ENCODE results near the gene MYO16.

MYO16 gene

GRCh38 chr13:108789476-108789875 lies 160.1 kb downstream of the MYO16 start:
- TF ChIP-seq EZH2phosphoT487 (IDR thresholded peaks at IDR 0.05; ENCODE audit: borderline replicate concordance, low read length): no peak
- TF ChIP-seq CTCF (IDR thresholded peaks at IDR 0.05; ENCODE audit: low read depth, low read length, poor library complexity, severe bottlenecking): no peak
- no peaks in the 10 kb centered on the region for H3K79me2 ChIP-seq (ENCODE audit: control insufficient read depth, low read length)
- H3K27ac ChIP-seq (ENCODE audit: low read depth, low read length): no peak overlapping the region
- no peak overlapping the region for H3K4me3 ChIP-seq (ENCODE audit: low read length)
- H3K9me3 ChIP-seq (ENCODE audit: control insufficient read depth, insufficient read depth, low read length): no peaks in the 10 kb centered on the region
- no peaks in the 10 kb centered on the region for H3K9me2 ChIP-seq (replicated peaks; ENCODE audit: control insufficient read depth, low read length)
- no peaks in the 10 kb centered on the region for H4K20me1 ChIP-seq (ENCODE audit: control insufficient read depth, insufficient read depth, low read depth, low read length)
- H3K27me3 ChIP-seq (ENCODE audit: control insufficient read depth, low read length): no peaks in the 10 kb centered on the region
- H3K4me2 ChIP-seq (ENCODE audit: low read length): no peak overlapping the region
- no peaks in the 10 kb centered on the region for H3K36me3 ChIP-seq (ENCODE audit: control insufficient read depth, low read length)
- no peaks in the 10 kb centered on the region for H3F3A ChIP-seq (ENCODE audit: control insufficient read depth, insufficient read depth)
- H3K4me1 ChIP-seq (ENCODE audit: control insufficient read depth, low read length): no peaks in the 10 kb centered on the region

GRCh38 chr13:108795841-108796240 lies 166.4 kb downstream of the MYO16 start:
- Histone ChIP-seq H3K27ac (ENCODE audit: low read depth, low read length) (no peak overlapping the region), H3K79me2 (ENCODE audit: control insufficient read depth, low read length) (no peaks in the 10 kb centered on the region), H3K27me3 (ENCODE audit: control insufficient read depth, low read length) (no peaks in the 10 kb centered on the region), H3K36me3 (ENCODE audit: control insufficient read depth, low read length) (no peaks in the 10 kb centered on the region), H3K9me3 (ENCODE audit: control insufficient read depth, insufficient read depth, low read length) (no peaks in the 10 kb centered on the region), H3K4me1 (ENCODE audit: control insufficient read depth, low read length) (no peaks in the 10 kb centered on the region), H3F3A (ENCODE audit: control insufficient read depth, insufficient read depth) (no peaks in the 10 kb centered on the region), H4K20me1 (ENCODE audit: control insufficient read depth, insufficient read depth, low read depth, low read length) (no peaks in the 10 kb centered on the region), H3K9me2 (replicated peaks; ENCODE audit: control insufficient read depth, low read length) (no peaks in the 10 kb centered on the region), H3K4me2 (ENCODE audit: low read length) (no peak overlapping the region), H3K4me3 (ENCODE audit: low read length) (no peak overlapping the region)
- TF ChIP-seq EZH2phosphoT487 (IDR thresholded peaks at IDR 0.05; ENCODE audit: borderline replicate concordance, low read length) (no peak), CTCF (IDR thresholded peaks at IDR 0.05; ENCODE audit: low read depth, low read length, poor library complexity, severe bottlenecking) (no peak)

GRCh38 chr13:108797354-108797753 lies 167.9 kb downstream of the MYO16 start:
- H3K4me2 ChIP-seq (ENCODE audit: low read length): no peak overlapping the region
- H3K9me2 ChIP-seq (replicated peaks; ENCODE audit: control insufficient read depth, low read length): no peaks in the 10 kb centered on the region
- no peaks in the 10 kb centered on the region for H3K9me3 ChIP-seq (ENCODE audit: control insufficient read depth, insufficient read depth, low read length)
- no peak for TF ChIP-seq EZH2phosphoT487 (IDR thresholded peaks at IDR 0.05; ENCODE audit: borderline replicate concordance, low read length)
- TF ChIP-seq CTCF (IDR thresholded peaks at IDR 0.05; ENCODE audit: low read depth, low read length, poor library complexity, severe bottlenecking): no peak
- no peaks in the 10 kb centered on the region for H3K79me2 ChIP-seq (ENCODE audit: control insufficient read depth, low read length)
- H3K27ac ChIP-seq (ENCODE audit: low read depth, low read length): no peak overlapping the region
- H3K4me1 ChIP-seq (ENCODE audit: control insufficient read depth, low read length): no peaks in the 10 kb centered on the region
- H3K4me3 ChIP-seq (ENCODE audit: low read length): no peak overlapping the region
- H3K27me3 ChIP-seq (ENCODE audit: control insufficient read depth, low read length): no peaks in the 10 kb centered on the region
- H3K36me3 ChIP-seq (ENCODE audit: control insufficient read depth, low read length): no peaks in the 10 kb centered on the region
- H3F3A ChIP-seq (ENCODE audit: control insufficient read depth, insufficient read depth): no peaks in the 10 kb centered on the region
- no peaks in the 10 kb centered on the region for H4K20me1 ChIP-seq (ENCODE audit: control insufficient read depth, insufficient read depth, low read depth, low read length)

GRCh38 chr13:108807841-108808240 lies 178.4 kb downstream of the MYO16 start:
- no peak for TF ChIP-seq EZH2phosphoT487 (IDR thresholded peaks at IDR 0.05; ENCODE audit: borderline replicate concordance, low read length)
- no peak for TF ChIP-seq CTCF (IDR thresholded peaks at IDR 0.05; ENCODE audit: low read depth, low read length, poor library complexity, severe bottlenecking)
- no peaks in the 10 kb centered on the region for H3K79me2 ChIP-seq (ENCODE audit: control insufficient read depth, low read length)
- H3K4me1 ChIP-seq (ENCODE audit: control insufficient read depth, low read length): no peaks in the 10 kb centered on the region

More at GRCh38 chr13:108807841-108808240, 178.4 kb downstream of the MYO16 start:
- H4K20me1 ChIP-seq (ENCODE audit: control insufficient read depth, insufficient read depth, low read depth, low read length): no peaks in the 10 kb centered on the region
- no peaks in the 10 kb centered on the region for H3F3A ChIP-seq (ENCODE audit: control insufficient read depth, insufficient read depth)
- H3K9me2 ChIP-seq (replicated peaks; ENCODE audit: control insufficient read depth, low read length): no peaks in the 10 kb centered on the region
- H3K9me3 ChIP-seq (ENCODE audit: control insufficient read depth, insufficient read depth, low read length): no peaks in the 10 kb centered on the region
- H3K27ac ChIP-seq (ENCODE audit: low read depth, low read length): no peak overlapping the region
- H3K4me2 ChIP-seq (ENCODE audit: low read length): no peak overlapping the region
- no peaks in the 10 kb centered on the region for H3K36me3 ChIP-seq (ENCODE audit: control insufficient read depth, low read length)
- no peaks in the 10 kb centered on the region for H3K27me3 ChIP-seq (ENCODE audit: control insufficient read depth, low read length)
- H3K4me3 ChIP-seq (ENCODE audit: low read length): no peak overlapping the region
